ENCODE results near the gene UBASH3A. TPM values are rescaled to one million over a fixed set of nuclear protein-coding genes. Genes with fewer than 3 reads are reported as not detected.
"Not testable (repeated sequence)": the region's sequence is repeated elsewhere in the genome, so short reads cannot be mapped to it uniquely, and the experiment has no call there.

UBASH3A gene
- total RNA-seq, 1 experiment from 2014 or later, result not detected

DNA sequence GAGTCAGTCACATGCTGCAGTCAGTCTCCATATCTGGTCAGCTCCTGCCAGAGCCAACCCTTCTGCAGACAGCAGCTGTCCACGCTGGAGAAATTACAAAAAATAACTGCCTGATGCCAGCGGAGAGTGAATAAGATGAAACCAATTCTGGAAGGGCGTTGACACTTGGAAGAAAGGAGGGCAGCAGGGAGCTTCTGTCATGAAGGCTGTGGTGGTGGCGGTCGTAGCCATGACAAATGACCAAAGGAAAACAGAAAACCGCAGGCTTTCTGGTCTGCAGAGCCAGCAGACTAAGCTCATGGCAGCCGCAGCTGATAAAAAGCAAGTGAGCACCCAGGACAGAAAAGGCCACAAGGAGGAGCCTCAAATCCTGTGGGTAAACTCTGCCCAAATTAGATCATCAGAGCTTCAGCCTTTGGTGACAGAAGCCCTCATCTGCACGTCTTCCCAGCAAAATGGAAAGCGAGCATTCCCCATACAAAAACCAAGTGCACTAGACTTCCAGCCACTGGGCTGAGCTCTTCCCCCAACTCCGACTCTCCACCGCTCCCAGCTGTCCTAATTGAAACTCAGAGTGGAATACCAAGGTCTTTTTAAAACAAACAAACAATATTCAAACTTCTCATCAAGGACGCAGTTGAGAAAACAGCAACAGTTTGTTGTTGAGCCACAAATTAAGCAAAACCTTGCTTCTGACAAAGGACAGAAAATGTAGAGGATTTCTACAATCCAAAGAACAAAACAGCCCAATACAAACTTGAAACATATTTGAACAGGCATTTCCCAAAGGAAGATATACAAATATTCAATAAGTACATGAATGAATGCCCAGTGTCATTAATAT, 63.7 kb downstream of the UBASH3A start:
- DNase-seq (ENCODE audit: low read depth), result peak; percentile 88

DNA sequence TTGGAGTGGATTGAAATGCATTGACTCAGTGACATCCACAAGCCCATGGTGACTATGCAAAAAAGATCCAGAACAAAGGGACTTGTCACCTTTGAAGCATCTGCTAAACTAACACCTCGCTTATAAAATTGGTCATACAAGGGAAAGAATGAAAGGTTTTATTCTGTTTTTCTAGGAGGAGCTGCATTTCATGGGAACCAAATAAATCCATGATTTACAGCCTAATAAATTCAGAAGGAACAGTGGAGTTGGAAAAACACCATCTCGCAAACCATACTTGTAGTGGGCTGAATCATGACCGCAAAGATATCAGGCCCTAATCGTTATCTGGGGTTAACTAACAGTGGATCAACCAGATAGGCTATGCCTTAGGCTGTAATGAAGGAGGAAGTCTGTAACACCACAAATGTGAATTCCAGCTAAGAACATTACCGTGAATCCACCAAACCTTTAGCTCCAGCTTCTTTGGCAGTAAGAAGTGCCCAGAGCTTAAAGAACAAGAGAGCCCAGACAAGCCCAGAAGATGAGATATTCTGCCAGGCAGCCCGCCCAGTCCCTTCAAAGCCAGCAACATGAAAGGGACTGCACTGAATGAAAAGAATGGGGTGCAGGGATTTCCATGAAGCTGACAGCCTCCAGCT, 64.9 kb downstream of the UBASH3A start:
- peak; percentile 79 for DNase-seq (ENCODE audit: low read depth)

DNA sequence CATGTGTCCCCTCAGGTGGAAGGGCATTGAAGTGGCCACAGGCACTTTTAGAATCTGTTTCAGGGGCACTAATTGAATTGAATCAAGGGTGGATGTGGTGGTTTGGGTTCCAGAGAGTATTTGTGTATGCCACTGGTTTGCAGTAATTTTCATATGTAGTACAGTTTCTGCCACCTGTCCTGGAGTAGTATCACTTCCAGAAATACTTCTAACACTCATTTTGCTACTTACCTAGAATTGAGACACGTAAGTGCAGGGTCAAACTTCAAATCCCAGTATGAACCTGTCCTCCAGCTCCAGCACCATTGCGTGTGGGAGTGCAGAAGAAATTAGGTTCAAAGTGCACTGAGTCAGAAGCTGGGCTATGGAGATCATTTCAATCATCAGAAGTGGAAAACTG, 65.6 kb downstream of the UBASH3A start:
- no peak for DNase-seq (ENCODE audit: low read depth)

DNA sequence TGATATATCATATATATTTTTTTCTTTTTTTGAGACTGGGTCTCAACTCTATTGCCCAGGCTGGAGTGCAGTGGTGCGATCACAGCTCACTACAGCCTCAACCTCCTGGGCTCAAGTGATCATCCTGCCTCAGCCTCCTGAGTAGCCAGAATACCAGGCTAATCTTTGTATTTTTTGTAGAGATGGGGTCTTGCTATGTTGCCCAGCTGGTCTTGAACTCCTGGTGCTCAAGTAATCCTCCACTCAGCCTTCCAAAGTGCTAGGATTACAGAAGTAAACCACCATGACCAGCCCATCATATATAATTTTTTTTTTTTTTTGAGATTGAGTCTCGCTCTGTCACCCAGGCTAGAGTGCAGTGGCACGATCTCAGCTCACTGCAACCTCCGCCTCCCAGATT, 66.0 kb downstream of the UBASH3A start:
- DNase-seq (ENCODE audit: low read depth), result not testable (repeated sequence)

DNA sequence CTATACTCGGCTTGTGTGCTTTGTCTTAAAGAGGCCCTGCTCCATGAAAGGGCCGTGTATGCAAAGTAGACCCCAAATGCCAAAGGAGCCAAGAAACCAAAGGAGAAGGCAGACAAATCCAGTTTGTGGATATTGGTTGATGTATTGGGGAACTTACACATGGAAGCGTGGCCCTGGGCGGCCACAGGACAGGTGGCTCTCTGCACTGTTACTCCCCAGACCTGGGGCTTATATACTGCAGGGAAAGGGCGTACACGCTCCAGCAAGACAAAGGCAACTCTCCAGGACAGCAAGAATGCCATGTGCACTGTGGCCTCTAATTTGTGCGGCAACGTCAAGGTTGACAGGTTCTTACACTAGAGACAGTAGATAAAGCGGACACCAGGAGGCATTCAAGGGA, 67.5 kb downstream of the UBASH3A start:
- DNase-seq (ENCODE audit: low read depth), result no peak

DNA sequence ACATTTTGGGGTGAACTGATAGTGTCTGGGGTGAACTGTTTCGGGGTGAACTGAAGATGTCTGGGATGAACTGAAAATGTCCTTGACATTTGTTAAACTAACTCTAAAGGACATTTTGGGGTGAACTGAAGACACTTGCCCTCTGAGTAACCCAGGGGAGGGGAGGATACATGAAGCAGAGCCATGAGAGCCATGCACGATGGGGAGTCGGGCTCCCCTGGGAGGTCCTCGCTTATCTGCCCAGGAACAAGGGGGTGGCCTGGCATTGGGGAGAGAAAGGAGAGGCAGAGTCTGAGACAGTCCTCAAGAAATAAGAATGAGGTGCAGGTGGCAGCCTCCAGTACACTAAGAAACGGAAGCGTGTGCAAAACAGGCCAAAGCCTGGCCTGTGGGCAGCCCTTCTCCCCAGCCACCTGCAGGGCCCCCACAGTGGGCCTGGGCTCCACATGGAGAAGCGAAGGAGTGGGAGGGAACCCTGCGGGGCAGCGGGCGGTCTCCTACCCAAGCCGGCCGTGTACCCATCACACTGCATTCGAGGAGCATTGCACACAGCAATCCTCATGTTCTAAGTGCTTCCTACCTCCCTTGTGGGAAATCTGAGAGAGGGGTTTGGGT, 68.1 kb downstream of the UBASH3A start:
- no peak for DNase-seq (ENCODE audit: low read depth)

DNA sequence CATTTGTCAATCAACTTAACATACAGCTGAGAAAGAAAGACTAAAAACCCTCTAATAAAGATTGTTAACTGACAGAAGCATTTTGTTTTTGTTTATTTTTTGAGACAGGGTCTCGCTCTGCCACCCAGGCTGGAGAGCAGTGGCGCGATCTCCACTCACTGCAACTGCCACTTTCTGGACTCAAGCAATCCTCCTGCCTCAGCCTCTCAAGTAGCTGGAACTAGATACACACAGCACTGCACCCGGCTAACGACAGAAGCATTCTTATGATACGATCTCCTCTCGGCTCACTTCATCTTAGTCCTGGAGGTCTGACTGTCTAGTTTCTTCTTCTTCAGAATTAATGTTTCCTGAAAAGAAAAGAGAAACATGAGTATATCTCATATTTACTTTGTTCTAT, 68.8 kb downstream of the UBASH3A start:
- no peak for DNase-seq (ENCODE audit: low read depth)

DNA sequence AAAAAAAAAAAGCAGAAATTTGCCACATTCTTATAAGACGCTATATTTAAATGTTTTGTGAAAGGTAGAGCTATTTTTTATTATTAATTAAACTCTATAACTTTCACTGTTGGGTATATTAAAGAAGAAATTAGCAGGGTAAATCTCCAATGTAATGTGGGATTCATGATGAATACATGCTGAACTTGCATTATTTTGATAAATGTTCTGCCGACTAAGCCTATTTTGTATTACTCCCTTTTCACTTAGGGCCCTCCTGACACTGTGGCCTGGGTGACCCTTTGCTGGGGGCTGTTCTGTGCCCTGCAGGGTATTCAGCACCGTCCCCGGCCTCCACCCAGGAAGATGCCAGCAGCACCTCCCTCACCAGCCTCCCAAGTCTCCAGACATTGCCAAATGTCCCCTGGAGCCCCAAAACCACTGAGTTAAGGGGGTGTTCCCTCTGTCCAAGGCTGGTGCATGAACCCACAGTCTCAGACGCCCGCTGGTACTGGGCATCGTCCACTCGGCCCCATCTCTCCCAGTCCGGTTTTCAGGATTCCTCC, 69.9 kb downstream of the UBASH3A start:
- DNase-seq (ENCODE audit: low read depth), result no peak

DNA sequence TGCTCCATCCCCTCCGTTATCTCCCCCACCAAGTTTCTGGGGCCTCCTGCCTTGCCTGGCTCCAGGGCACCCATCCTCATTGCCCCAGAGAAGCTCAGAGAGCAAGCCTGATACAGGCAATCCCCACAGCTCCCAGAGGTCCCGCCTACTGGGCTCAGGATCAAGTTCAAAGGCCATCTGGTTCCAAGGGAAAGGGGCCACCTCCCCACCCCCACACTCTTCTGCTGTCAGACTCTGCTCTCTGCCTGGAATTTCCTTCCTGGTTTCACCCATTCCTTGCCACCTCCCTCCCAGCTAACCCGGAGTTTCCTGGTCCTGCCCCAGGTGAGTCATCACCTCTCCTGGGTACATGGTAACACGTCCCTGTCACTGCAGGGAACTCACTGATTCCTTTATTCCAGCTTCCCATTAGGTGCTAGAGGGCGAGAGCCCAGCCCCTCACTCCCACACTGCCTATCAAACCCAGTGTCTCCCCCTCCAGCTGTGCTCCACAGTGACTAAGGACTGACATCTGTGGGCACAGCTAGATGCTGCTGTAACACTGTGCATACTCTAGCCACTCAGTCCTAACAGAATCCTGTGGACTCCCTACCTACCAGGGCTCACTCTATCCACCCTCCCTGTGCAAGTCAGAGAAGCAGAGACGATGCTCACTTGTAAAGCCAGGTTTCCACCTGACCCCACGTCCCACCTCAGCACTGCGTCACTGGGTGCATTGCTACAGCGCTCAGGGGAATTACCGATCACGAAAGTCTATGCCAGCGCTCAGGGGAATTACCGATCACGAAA, 70.5 kb downstream of the UBASH3A start:
- peak; percentile 88 for DNase-seq (ENCODE audit: low read depth)

DNA sequence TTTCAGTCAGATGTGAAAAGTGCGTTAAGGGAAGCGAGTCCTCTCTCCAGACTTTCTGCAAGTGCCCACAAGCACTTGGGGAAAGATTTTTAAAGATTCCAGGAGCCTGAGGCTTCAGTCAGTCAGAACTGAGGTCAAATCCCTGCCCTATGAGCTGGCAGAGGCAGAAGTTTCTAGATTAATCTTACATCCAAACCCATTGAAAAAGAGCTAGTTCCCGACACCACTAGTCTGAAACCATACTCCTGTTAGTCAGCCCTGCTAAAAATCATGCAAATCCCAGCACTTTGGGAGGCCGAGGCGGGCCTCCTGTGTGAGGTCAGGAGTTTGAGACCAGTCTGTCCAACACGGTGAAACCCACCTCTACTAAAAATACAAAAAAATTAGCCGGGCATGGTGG, 71.3 kb downstream of the UBASH3A start:
- DNase-seq (ENCODE audit: low read depth), result no peak

DNA sequence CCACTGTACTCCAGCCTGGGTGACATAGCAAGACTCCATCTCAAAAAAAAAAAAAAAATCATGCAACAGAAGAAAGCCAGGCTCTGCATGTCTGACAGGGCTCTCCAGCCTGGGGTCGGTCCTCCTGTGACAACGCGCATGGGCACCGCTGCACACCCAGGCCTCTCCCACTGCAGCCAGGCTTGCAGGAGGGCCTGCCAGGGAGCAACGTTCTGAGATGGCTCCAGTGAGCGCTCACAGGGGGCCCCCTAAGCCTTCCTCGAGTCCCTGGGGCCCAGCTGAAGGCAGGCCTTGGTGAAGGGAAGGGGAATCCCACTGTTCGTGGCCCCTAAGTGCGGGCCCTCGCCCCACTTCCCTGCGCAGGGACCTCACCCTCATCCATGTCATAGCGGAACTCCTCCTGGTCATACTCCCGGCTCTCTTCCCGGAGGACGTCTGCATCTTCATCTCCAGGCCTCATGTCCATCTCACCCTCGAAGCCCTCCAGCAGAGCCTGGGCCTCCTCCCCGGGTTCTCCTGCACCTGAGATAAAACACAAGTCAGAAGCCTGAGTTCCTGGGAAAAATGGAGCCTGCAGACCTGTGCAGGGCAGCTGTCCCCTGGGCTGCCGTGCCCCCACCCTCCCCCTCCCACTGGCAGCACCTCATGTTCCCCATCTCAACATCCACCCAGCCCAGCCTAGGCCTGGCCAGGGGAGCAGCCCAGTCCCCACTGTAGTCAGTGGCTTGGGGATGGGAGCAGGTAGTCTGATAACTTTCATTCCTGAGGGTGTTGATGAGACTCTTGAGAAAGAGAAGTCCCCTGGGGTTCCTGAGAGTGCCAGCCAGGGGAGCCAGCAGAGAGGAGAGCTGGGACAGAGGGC, 72.1 kb downstream of the UBASH3A start:
- DNase-seq (ENCODE audit: low read depth), result no peak

DNA sequence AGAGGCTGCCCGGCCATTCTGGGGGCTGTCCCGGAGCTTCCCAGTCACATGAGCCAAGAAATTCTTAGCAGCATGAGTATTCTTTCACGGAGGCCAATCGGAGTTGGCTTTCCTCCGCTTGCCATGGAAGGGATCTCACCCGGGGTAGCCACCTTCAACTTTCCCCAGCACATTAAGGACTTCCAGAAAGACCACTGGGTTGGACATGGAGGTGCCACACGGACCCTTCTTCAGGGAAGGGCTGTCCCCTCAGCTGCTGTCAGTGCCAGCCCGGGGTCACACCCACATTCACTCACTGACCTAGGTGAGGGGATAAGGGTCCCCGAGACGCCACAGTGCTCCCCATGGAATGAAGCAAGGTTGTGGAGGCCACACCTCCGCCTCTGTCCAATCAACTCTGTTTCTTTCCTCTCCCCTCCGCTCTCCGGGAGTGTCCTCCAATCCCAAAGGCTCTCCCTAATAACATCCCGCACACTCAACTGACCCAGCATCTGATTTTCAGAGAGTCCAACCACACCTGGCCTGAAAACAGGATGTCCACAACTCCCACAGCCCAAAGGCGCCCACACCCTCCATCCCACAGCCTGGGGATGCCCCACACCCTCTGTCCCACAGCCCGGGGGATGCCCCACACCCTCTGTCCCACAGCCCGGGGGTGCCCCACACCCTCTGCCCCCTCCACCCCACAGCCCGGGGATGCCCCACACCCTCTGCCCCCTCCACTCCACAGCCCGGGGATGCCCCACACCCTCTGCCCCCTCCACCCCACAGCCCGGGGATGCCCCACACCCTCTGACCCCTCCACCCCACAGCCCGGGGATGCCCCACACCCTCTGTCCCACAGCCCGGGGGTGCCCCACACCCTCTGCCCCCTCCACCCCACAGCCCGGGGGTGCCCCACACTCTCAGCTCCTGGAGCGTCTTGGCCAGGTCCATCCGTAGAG, 73.0 kb downstream of the UBASH3A start:
- DNase-seq (ENCODE audit: low read depth), result no peak

DNA sequence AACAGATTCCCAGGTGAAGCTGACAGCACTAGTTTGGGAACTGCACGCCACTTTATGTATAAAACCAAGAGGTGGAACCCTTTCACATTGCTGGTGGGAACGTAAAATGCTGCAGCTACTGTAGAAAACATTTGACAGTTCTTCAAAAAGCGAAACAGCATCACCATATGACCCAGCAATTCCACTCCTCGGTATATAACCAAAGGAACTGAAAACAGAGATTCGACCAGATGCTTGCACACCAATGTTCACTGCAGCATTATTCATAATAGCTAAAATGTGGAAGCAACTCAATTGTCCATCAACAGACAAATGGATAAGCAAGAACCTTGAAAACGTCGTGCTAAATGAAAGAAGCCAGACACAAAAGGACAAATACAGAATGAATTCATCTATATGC, 74.8 kb downstream of the UBASH3A start:
- no peak for DNase-seq (ENCODE audit: low read depth)

DNA sequence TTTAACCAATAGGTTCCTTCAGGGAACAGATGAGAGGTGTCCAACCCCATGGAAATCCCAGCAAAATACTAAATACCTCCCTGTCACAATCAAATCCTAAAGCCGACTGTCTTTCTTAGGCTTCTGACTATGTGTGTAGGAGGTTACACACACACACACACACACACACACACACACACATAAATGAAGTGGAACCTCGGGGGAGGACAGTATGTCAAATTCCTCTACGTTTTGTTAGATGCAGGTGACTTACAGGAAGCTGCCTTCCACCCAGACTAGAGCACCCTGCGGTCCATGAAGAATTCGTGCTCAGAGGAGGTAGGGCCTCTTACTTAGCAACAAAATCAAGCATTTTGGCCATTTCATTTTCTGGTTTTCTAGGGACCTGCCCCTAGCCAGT, 75.9 kb downstream of the UBASH3A start:
- no peak for DNase-seq (ENCODE audit: low read depth)

DNA sequence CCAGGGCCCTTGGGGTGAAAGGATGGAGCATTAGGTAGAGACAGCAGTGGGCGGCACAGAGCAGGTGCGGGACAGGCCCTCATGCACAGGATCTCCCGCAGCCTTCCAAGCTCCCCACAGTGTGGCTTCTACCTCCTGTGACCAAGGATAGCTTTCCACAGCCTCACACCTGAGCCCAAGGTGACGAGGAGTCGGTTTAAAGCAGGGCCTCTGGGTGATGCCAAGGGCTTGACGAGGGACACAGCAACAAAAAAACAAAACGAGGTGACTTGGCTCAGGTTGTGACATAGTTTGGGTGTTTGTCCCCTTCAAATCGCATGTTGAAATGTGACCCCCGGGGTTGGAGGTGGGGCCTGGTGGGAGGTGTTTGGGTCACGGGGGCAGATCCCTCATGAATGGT, 77.0 kb downstream of the UBASH3A start:
- DNase-seq (ENCODE audit: low read depth), result no peak

DNA sequence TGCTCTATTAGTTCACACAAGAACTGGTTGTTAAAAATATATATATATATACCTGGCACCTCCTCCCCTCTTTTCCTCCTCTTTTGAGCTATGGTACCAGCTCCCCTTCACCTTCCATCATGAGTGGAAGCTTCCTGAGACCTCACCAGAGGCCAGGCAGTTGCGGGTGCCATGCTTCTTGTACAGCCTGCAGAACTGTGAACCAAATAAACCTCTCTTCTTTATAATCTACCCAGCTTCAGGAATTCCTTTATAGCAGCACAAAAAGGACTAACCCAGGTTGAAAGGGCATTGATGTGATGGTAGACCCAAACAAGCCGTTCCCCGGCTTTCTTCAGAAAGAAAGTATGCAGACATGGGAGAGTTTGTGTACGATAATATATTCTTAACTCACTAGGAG, 77.5 kb downstream of the UBASH3A start:
- no peak for DNase-seq (ENCODE audit: low read depth)

DNA sequence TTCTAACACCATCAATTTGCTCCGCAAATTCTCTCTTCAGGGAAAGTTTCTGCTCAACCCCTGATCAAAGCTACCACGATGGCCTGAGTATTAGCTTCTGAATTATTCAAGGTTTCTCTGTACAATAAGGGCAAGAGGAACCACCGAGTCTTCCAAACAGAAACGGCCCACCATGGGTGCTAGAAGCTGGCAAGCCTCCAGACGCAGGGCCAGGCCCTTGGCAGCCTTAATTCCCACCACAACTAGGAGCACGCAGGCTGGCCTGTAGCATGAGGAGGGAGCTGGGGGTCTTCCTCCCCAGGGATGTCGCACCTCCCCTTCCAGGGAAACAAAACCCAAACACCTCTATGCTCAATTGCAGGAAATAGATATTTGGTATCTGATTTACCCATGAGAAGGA, 81.3 kb downstream of the UBASH3A start:
- no peak for DNase-seq (ENCODE audit: low read depth)

DNA sequence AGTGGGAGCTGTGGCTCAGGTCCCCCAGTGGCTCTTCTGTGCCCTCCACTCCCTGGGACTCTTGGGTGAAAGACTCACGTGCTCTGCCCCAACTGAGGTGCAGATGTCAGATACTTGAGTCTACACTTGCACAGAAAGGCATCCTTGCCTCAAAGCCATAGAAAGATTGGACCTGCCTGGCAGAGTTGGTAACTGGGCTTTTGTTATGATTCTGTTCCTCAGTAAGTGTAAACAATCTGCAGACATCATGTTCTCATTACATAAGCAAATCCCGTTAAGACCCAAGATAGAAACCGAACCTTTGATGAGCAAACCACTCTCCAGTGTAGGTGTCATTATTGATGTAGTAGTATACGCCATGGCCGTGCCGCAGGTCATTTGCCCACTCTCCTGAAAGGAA, 82.4 kb downstream of the UBASH3A start:
- DNase-seq (ENCODE audit: low read depth), result no peak

DNA sequence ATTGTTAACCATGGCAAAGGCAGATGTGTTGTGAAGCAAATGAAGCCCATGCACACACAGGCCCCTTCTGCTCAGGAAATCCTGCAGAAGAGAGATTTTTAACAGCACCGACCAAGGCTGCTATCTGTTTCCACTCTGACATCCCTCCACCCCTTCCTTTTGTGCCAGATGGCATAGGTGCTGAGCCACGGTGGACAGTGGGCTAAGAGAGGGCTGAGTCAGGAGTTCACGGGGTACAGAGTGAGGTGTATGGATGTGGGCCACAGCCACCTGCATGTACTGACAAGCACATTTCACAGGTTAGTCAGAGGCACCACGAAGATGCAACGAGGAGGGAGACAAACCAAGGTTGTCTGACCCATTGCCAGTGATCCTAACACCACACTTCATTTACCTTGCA, 82.8 kb downstream of the UBASH3A start:
- no peak for DNase-seq (ENCODE audit: low read depth)

Data from Daoy (cell line).